Vagina (tissue), 2 donors: Measurements from ENCODE around the gene CTSW.

Experiments
- POLR2A ChIP-seq, 2 donors: fragments of 450-650 bp; IDR thresholded peaks; one replicate each; pipeline ENCODE4 v1.6.1; 2017; ENCODE audit warnings: antibody characterized with exemption in 2 of 2, mild to moderate bottlenecking in 2 of 2, moderate library complexity in 2 of 2
- POLR2AphosphoS5 ChIP-seq, 2 donors: sonication (generic); formaldehyde crosslinking; IDR thresholded peaks; one replicate each; pipeline ENCODE4 v1.9.0; 2017; ENCODE audit warnings: antibody characterized with exemption in 2 of 2, mild to moderate bottlenecking in 2 of 2, low read depth in 1 of 2; ENCODE audit not compliant: insufficient read depth in 1 of 2
- TF ChIP-seq, protein P1 (sequence below), 3 experiments: fragments of 450-650 bp in 2 of 3; fragments of 200-600 bp in 1 of 3; sonication (generic) in 1 of 3; IDR thresholded peaks; one replicate each; pipeline ENCODE4 v1.5.1; 2017 to 2019; ENCODE audit warnings: antibody characterized with exemption in 3 of 3, mild to moderate bottlenecking in 2 of 3, moderate library complexity in 2 of 3

DNA sequence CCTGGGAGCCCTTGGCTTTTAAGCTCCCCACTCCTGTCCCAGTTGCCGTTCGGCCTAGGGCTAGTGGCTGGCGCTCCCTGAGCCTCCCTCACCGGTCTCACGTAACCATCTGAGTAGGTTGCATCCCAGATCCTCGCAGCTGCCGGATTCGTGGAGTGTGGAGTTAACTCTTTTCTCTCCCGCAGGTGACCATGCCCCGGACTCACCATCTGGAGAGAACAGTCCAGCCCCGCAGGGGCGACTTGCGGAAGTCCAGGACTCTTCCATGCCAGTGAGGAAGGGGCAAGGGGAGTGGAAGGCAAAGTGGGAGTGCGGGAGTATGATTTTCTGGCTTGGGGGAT is 18.5 kb upstream of the CTSW start:
- TF ChIP-seq, protein P1, sequence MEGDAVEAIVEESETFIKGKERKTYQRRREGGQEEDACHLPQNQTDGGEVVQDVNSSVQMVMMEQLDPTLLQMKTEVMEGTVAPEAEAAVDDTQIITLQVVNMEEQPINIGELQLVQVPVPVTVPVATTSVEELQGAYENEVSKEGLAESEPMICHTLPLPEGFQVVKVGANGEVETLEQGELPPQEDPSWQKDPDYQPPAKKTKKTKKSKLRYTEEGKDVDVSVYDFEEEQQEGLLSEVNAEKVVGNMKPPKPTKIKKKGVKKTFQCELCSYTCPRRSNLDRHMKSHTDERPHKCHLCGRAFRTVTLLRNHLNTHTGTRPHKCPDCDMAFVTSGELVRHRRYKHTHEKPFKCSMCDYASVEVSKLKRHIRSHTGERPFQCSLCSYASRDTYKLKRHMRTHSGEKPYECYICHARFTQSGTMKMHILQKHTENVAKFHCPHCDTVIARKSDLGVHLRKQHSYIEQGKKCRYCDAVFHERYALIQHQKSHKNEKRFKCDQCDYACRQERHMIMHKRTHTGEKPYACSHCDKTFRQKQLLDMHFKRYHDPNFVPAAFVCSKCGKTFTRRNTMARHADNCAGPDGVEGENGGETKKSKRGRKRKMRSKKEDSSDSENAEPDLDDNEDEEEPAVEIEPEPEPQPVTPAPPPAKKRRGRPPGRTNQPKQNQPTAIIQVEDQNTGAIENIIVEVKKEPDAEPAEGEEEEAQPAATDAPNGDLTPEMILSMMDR (IDR thresholded peaks at IDR 0.05): no peak
- no peak for TF ChIP-seq POLR2AphosphoS5 (IDR thresholded peaks at IDR 0.05; ENCODE audit: insufficient read depth in 1 of 2, low read depth in 1 of 2)
- TF ChIP-seq POLR2A (IDR thresholded peaks at IDR 0.05): no peak
